Left cardiac atrium (tissue), 2 donors: ENCODE data around the gene NT5M. TPM values are rescaled to one million over a fixed set of nuclear protein-coding genes. Genes with fewer than 3 reads are reported as not detected.

ENCODE experiments used
- total RNA-seq, 2 donors: library from RNA; stranded (reverse); fragmentation: NEBNext Ultra II Directional; extraction: Animal tissue kit (Norgen Biotek cat#: 25700); gene quantifications; one replicate each; pipeline ENCODE4 v1.2.1, GENCODE V29; 2021
- donor health status: DM: no; HTN: yes; CAD: no; lungs with severe emphysema.
- donor health status: DM: yes; HTN: yes; CAD: no.

Gene NT5M
- total RNA-seq, 2 donors from 2014 or later, result 5.4 to 8.2 TPM

Other genes starting within 250 kb of the NT5M start
- gene PLD6, start 97.0 kb upstream of the NT5M start, total RNA-seq, result 1 to 10 TPM; 5.6 to 5.8 TPM
- gene FLCN, start 66.2 kb upstream of the NT5M start, total RNA-seq, result 10 to 100 TPM; 36.6 to 48.4 TPM
- 10 to 100 TPM; 55.6 to 60.3 TPM for gene COPS3, start 22.1 kb upstream of the NT5M start, total RNA-seq
- 10 to 100 TPM; 26.8 to 35.1 TPM for gene MED9, start 173.6 kb downstream of the NT5M start, total RNA-seq
- gene RASD1, start 193.0 kb downstream of the NT5M start, total RNA-seq, result 10 to 100 TPM; 35.3 to 55.1 TPM